HL-60 (cell line): ENCODE results near the gene TPRKB.

Source experiments
- GABPA ChIP-seq: IDR thresholded peaks from 2 replicates; pipeline ENCODE4 v1.6.1; 2012; ENCODE audit warnings: low read depth
- POLR2AphosphoS5 ChIP-seq: IDR thresholded peaks from 2 replicates; pipeline ENCODE4 v1.6.1; 2012; ENCODE audit warnings: low read depth
- TF ChIP-seq, protein P1 (sequence below): IDR thresholded peaks from 2 replicates; pipeline ENCODE4 v1.6.1; 2012; ENCODE audit warnings: low read depth; ENCODE audit not compliant: insufficient replicate concordance
- TF ChIP-seq, protein P2 (sequence below): IDR thresholded peaks from one replicate; pipeline ENCODE4 v1.5.1; 2011; ENCODE audit warnings: low read length, control low read depth, inconsistent platforms; ENCODE audit not compliant: insufficient read depth

DNA sequence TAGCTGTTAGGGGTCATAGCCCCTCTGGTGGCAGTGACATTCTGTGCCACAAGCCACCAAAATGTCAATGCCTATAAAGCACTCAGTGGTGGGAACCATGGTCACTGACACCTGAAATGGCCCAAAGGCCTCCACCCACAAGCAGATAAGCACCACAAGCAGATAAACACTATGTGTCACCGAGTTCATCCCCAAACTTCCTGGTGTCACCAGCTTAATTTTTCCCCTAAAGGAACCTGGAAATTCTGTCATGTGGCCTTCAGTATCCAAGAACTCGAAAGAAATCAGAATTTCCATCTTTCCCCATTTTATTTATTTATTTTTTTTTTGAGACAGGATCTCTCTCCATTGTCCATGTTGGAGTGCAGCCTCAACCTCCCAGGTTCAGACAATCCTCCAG, 3.6 kb upstream of the TPRKB start:
- TF ChIP-seq, protein P1, sequence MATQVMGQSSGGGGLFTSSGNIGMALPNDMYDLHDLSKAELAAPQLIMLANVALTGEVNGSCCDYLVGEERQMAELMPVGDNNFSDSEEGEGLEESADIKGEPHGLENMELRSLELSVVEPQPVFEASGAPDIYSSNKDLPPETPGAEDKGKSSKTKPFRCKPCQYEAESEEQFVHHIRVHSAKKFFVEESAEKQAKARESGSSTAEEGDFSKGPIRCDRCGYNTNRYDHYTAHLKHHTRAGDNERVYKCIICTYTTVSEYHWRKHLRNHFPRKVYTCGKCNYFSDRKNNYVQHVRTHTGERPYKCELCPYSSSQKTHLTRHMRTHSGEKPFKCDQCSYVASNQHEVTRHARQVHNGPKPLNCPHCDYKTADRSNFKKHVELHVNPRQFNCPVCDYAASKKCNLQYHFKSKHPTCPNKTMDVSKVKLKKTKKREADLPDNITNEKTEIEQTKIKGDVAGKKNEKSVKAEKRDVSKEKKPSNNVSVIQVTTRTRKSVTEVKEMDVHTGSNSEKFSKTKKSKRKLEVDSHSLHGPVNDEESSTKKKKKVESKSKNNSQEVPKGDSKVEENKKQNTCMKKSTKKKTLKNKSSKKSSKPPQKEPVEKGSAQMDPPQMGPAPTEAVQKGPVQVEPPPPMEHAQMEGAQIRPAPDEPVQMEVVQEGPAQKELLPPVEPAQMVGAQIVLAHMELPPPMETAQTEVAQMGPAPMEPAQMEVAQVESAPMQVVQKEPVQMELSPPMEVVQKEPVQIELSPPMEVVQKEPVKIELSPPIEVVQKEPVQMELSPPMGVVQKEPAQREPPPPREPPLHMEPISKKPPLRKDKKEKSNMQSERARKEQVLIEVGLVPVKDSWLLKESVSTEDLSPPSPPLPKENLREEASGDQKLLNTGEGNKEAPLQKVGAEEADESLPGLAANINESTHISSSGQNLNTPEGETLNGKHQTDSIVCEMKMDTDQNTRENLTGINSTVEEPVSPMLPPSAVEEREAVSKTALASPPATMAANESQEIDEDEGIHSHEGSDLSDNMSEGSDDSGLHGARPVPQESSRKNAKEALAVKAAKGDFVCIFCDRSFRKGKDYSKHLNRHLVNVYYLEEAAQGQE: no peak
- TF ChIP-seq, protein P2, sequence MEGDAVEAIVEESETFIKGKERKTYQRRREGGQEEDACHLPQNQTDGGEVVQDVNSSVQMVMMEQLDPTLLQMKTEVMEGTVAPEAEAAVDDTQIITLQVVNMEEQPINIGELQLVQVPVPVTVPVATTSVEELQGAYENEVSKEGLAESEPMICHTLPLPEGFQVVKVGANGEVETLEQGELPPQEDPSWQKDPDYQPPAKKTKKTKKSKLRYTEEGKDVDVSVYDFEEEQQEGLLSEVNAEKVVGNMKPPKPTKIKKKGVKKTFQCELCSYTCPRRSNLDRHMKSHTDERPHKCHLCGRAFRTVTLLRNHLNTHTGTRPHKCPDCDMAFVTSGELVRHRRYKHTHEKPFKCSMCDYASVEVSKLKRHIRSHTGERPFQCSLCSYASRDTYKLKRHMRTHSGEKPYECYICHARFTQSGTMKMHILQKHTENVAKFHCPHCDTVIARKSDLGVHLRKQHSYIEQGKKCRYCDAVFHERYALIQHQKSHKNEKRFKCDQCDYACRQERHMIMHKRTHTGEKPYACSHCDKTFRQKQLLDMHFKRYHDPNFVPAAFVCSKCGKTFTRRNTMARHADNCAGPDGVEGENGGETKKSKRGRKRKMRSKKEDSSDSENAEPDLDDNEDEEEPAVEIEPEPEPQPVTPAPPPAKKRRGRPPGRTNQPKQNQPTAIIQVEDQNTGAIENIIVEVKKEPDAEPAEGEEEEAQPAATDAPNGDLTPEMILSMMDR: no peak
- no peak for TF ChIP-seq GABPA
- no peak for TF ChIP-seq POLR2AphosphoS5
